H1 (cell line): ENCODE data around the gene ANKRD31. TPM values are rescaled to one million over a fixed set of nuclear protein-coding genes. Genes with fewer than 3 reads are reported as not detected.

Experiments
- CTCF ChIA-PET: fragments of 300-600 bp; sonication (Branson Sonifier 250); formaldehyde crosslinking; loops from one replicate; lab custom pipeline; 2021; ENCODE audit not compliant: partially characterized antibody; lab: Charles Lee
- POLR2A ChIA-PET: fragments of 300-600 bp; sonication (Branson Sonifier 250); formaldehyde crosslinking; loops from one replicate; lab custom pipeline; 2021; ENCODE audit warnings: inconsistent platforms; ENCODE audit not compliant: partially characterized antibody; lab: Charles Lee
- DNase-seq, 2 experiments: peaks; one replicate each; pipeline versions ENCODE4 v3.0.0 to v3.0.0-alpha.2; 2010 to 2022; ENCODE audit warnings: low spot score in 2 of 2, low read depth in 1 of 2, mixed read lengths in 1 of 2
- FAIRE-seq: peaks from 2 replicates; lab custom pipeline; 2011; peaks lifted over from hg19 to GRCh38; lab: Jason Lieb, UNC
- H2AFZ ChIP-seq: 2 replicates; pipeline ENCODE4 v1.8.1; 2012; ENCODE audit warnings: low read length, inconsistent platforms
- H2AK5ac ChIP-seq: 2 replicates; pipeline ENCODE4 v1.6.1; 2013; ENCODE audit warnings: low read depth, low read length
- H2BK120ac ChIP-seq: replicated peaks from 2 replicates; pipeline ENCODE3; 2013; ENCODE audit warnings: low read depth, low read length, inconsistent platforms
- H2BK12ac ChIP-seq: 2 replicates; pipeline ENCODE4 v1.6.1; 2013; ENCODE audit warnings: low read depth, low read length
- H2BK15ac ChIP-seq: 2 replicates; pipeline ENCODE4 v1.6.1; 2013; ENCODE audit warnings: low read length
- H2BK20ac ChIP-seq: 2 replicates; pipeline ENCODE4 v1.6.1; 2013; ENCODE audit warnings: low read length
- H2BK5ac ChIP-seq: 2 replicates; pipeline ENCODE4 v1.6.1; 2013; ENCODE audit warnings: low read depth, low read length
- H3K14ac ChIP-seq: 2 replicates; pipeline ENCODE4 v1.6.1; 2013; ENCODE audit warnings: inconsistent platforms; ENCODE audit not compliant: insufficient read length
- H3K18ac ChIP-seq: 2 replicates; pipeline ENCODE4 v1.6.1; 2013; ENCODE audit warnings: low read length; ENCODE audit errors: extremely low read depth
- H3K23ac ChIP-seq: 2 replicates; pipeline ENCODE4 v1.6.1; 2013; ENCODE audit warnings: inconsistent platforms; ENCODE audit not compliant: insufficient read length
- H3K23me2 ChIP-seq: 2 replicates; pipeline ENCODE4 v1.6.1; 2013; ENCODE audit warnings: low read depth, low read length
- H3K27ac ChIP-seq: 2 replicates; pipeline ENCODE4 v1.6.1; 2011; ENCODE audit warnings: low read depth, low read length, inconsistent platforms
- H3K27me3 ChIP-seq, 4 experiments: replicated peaks in 1 of 4; 1 replicate in 1 of 4; 2 replicates in 3 of 4; pipeline versions ENCODE4 v1.6.1 to v1.8.1; 2011 to 2013; ENCODE audit warnings: low read length in 3 of 4, mild to moderate bottlenecking in 3 of 4, inconsistent platforms in 2 of 4, mixed read lengths in 2 of 4, moderate library complexity in 1 of 4; ENCODE audit not compliant: control insufficient read depth in 3 of 4, insufficient read depth in 3 of 4; ENCODE audit errors: extremely low read depth in 1 of 4
- H3K36me3 ChIP-seq, 4 experiments: 2 replicates each; pipeline versions ENCODE4 v1.6.1 to v1.8.1; 2011 to 2013; ENCODE audit warnings: mild to moderate bottlenecking in 4 of 4, low read length in 3 of 4, moderate library complexity in 2 of 4, control low read depth in 1 of 4, inconsistent platforms in 1 of 4; ENCODE audit not compliant: insufficient read depth in 4 of 4, control insufficient read depth in 2 of 4
- H3K4ac ChIP-seq: replicated peaks from 2 replicates; pipeline ENCODE3; 2013; ENCODE audit warnings: low read length, low read depth, mixed read lengths, inconsistent platforms; ENCODE audit not compliant: insufficient read length
- H3K4me1 ChIP-seq, 4 experiments: replicated peaks in 1 of 4; 1 replicate in 1 of 4; 2 replicates in 3 of 4; pipeline versions ENCODE4 v1.6.1 to v1.8.1; 2011 to 2013; ENCODE audit warnings: low read length in 3 of 4, inconsistent platforms in 2 of 4, mixed read lengths in 1 of 4; ENCODE audit not compliant: insufficient read depth in 4 of 4, control insufficient read depth in 3 of 4
- H3K4me2 ChIP-seq, 2 experiments: 2 replicates each; pipeline versions ENCODE4 v1.6.1 to v1.8.1; 2011 to 2013; ENCODE audit warnings: low read depth in 2 of 2, low read length in 2 of 2, control low read depth in 1 of 2, inconsistent platforms in 1 of 2, mild to moderate bottlenecking in 1 of 2; ENCODE audit not compliant: insufficient read depth in 1 of 2
- H3K4me3 ChIP-seq, 4 experiments: fragments of 200-600, 300-600 bp in 1 of 4; sonication (generic), shearing (Covaris generic), sonication (Bioruptor Twin) in 1 of 4; 2 replicates each; pipeline versions ENCODE4 v1.5.1 to v1.8.1; 2011 to 2016; ENCODE audit warnings: low read length in 4 of 4, low read depth in 3 of 4, control low read depth in 2 of 4, inconsistent platforms in 2 of 4, mild to moderate bottlenecking in 2 of 4, mixed read lengths in 1 of 4, moderate library complexity in 1 of 4; ENCODE audit not compliant: insufficient read depth in 2 of 4; ENCODE audit errors: extremely low read depth in 1 of 4
- H3K56ac ChIP-seq: replicated peaks from 2 replicates; pipeline ENCODE3; 2013; ENCODE audit warnings: low read depth, mild to moderate bottlenecking, mixed read lengths, low read length, inconsistent platforms; ENCODE audit not compliant: insufficient read length
- H3K79me1 ChIP-seq: 2 replicates; pipeline ENCODE4 v1.6.1; 2013; ENCODE audit warnings: low read depth, low read length, control low read depth
- H3K79me2 ChIP-seq, 2 experiments: 2 replicates each; pipeline versions ENCODE4 v1.6.1 to v1.8.1; 2012 to 2013; ENCODE audit warnings: low read length in 2 of 2, mild to moderate bottlenecking in 2 of 2, inconsistent platforms in 1 of 2; ENCODE audit not compliant: insufficient read depth in 2 of 2, control insufficient read depth in 1 of 2
- H3K9ac ChIP-seq, 4 experiments: replicated peaks in 1 of 4; 1 replicate in 1 of 4; 2 replicates in 3 of 4; pipeline versions ENCODE4 v1.6.1 to v1.8.1; 2011 to 2013; ENCODE audit warnings: low read depth in 3 of 4, low read length in 3 of 4, control low read depth in 2 of 4, mild to moderate bottlenecking in 2 of 4, moderate library complexity in 2 of 4, inconsistent platforms in 1 of 4; ENCODE audit errors: extremely low read depth in 1 of 4
- H3K9me3 ChIP-seq, 2 experiments: 2 replicates each; pipeline versions ENCODE4 v1.6.1 to v1.8.1; 2012 to 2013; ENCODE audit warnings: mild to moderate bottlenecking in 2 of 2, moderate library complexity in 2 of 2, control low read depth in 1 of 2, inconsistent platforms in 1 of 2, low read depth in 1 of 2, low read length in 1 of 2, mixed read lengths in 1 of 2; ENCODE audit not compliant: insufficient read depth in 2 of 2
- H4K20me1 ChIP-seq, 2 experiments: replicated peaks in 1 of 2; 2 replicates each; pipeline versions ENCODE3 to v1.8.1; 2011 to 2013; ENCODE audit warnings: inconsistent platforms in 2 of 2, low read length in 2 of 2, mild to moderate bottlenecking in 1 of 2; ENCODE audit not compliant: insufficient read depth in 2 of 2, control insufficient read depth in 1 of 2
- H4K5ac ChIP-seq: 2 replicates; pipeline ENCODE4 v1.6.1; 2013; ENCODE audit warnings: low read length, low read depth, mixed read lengths, inconsistent platforms; ENCODE audit not compliant: insufficient read length
- H4K8ac ChIP-seq: 2 replicates; pipeline ENCODE4 v1.8.0; 2013; ENCODE audit warnings: mild to moderate bottlenecking, moderate library complexity, low read length, inconsistent platforms; ENCODE audit not compliant: insufficient read depth; ENCODE audit errors: extremely low read depth
- H4K91ac ChIP-seq: replicated peaks from 2 replicates; pipeline ENCODE3; 2013; ENCODE audit warnings: low read length, mixed read lengths, inconsistent platforms; ENCODE audit not compliant: insufficient read length
- BACH1 ChIP-seq: IDR thresholded peaks from 2 replicates; pipeline ENCODE4 v1.6.1; 2012; ENCODE audit warnings: low read length, improper control_type of control experiment
- BCL11A ChIP-seq, 2 experiments: IDR thresholded peaks; one replicate each; pipeline ENCODE4 v1.6.1; 2011; ENCODE audit warnings: low read depth in 2 of 2, low read length in 2 of 2, mild to moderate bottlenecking in 2 of 2
- CTCF ChIP-seq, 3 experiments: IDR thresholded peaks; 1 replicate in 2 of 3; 2 replicates in 1 of 3; pipeline versions ENCODE4 v1.5.1 to v1.6.1; 2011; ENCODE audit warnings: low read length in 3 of 3, mild to moderate bottlenecking in 3 of 3, inconsistent platforms in 2 of 3, low read depth in 1 of 3, moderate library complexity in 1 of 3; ENCODE audit not compliant: insufficient read depth in 1 of 3; ENCODE audit errors: control extremely low read depth in 1 of 3
- HDAC6 ChIP-seq: IDR thresholded peaks from one replicate; pipeline ENCODE4 v1.7.1; 2012; ENCODE audit warnings: low read depth, mild to moderate bottlenecking, inconsistent platforms, low read length, moderate library complexity
- RAD21 ChIP-seq, 2 experiments: IDR thresholded peaks in 1 of 2; conservative IDR thresholded peaks in 1 of 2; 2 replicates each; pipeline ENCODE4 v1.6.1; 2011; ENCODE audit warnings: low read depth in 2 of 2, low read length in 2 of 2, improper control_type of control experiment in 1 of 2, inconsistent platforms in 1 of 2, mild to moderate bottlenecking in 1 of 2, moderate library complexity in 1 of 2
- SP1 ChIP-seq: IDR thresholded peaks from 2 replicates; pipeline ENCODE4 v1.6.1; 2011; ENCODE audit warnings: low read depth, low read length
- SRF ChIP-seq: IDR thresholded peaks from 2 replicates; pipeline ENCODE4 v1.6.1; 2011; ENCODE audit warnings: mild to moderate bottlenecking, low read depth, low read length, moderate library complexity
- YY1 ChIP-seq: IDR thresholded peaks from 2 replicates; pipeline ENCODE4 v1.6.1; 2011; ENCODE audit warnings: low read depth, mild to moderate bottlenecking, low read length
- WGBS, 2 experiments: shearing (Covaris generic) in 1 of 2; methylation state at CpG; one replicate each; pipeline versions ENCODE4 v1.1.6 to v1.1.7; 2013 to 2015; ENCODE audit warnings: low lambda C conversion rate in 2 of 2, mixed read lengths in 2 of 2, inconsistent platforms in 1 of 2, low coverage in 1 of 2, missing lambda C conversion rate in 1 of 2; ENCODE audit not compliant: insufficient replicate concordance in 2 of 2, insufficient coverage in 1 of 2, insufficient read length in 1 of 2; ENCODE audit errors: extremely low coverage in 1 of 2, missing lambda C conversion rate in 1 of 2; 5-methylcytosine and 5-hydroxymethylcytosine counted together
- polyA plus RNA-seq, 7 experiments: library from polyadenylated mRNA; depleted of rRNA in 3 of 7; stranded (reverse) in 5 of 7; unstranded in 2 of 7; fragments of >200 nt in 5 of 7; fragments of 200-250 nt in 2 of 7; gene quantifications; 1 replicate in 5 of 7; 2 replicates in 1 of 7; 4 replicates in 1 of 7; pipeline versions ENCODE4 v1.2.1 to v1.2.3, GENCODE V29; 2011 to 2013; ENCODE audit warnings: missing spikeins in 2 of 7, mixed read lengths in 2 of 7
- total RNA-seq: library from RNA; stranded (reverse); fragmentation: NEBNext Ultra II Directional; extraction: Animal tissue kit (Norgen Biotek cat#: 25700); gene quantifications from 2 replicates; pipeline ENCODE4 v1.2.1, GENCODE V29; 2021

Gene ANKRD31
- total and polyA plus RNA-seq, 2 of the 8 experiments (the other 6 are each of a cell fraction or from before 2014, with no cell fraction given): 0.05 to 0.06 TPM

- H2BK15ac ChIP-seq: no peak overlapping the region
- peaks cover 4 to 16% of the 10 kb centered on the region in 2 experiments for H3K9me3 ChIP-seq
- H2BK5ac ChIP-seq: no peak overlapping the region
- H4K5ac ChIP-seq: no peak overlapping the region
- no peak overlapping the region for H4K8ac ChIP-seq
- TF ChIP-seq BCL11A (IDR thresholded peaks at IDR 0.05; ENCODE audit: low read depth in 2 of 2, low read length in 2 of 2): no peak
- no peak for TF ChIP-seq SP1
- peak; percentile 84 for TF ChIP-seq RAD21 (IDR thresholded peaks at IDR 0.05 in 1 of 2, conservative IDR thresholded peaks at IDR 0.05 in 1 of 2; ENCODE audit: low read depth in 2 of 2, low read length in 2 of 2)
- TF ChIP-seq YY1: no peak
- no peak for TF ChIP-seq HDAC6
- peak in 2 of 3 experiments; percentile 45 to 51; a peak in 2 of 4 replicates for TF ChIP-seq CTCF (IDR thresholded peaks at IDR 0.05; ENCODE audit: control extremely low read depth in 1 of 3, insufficient read depth in 1 of 3, low read depth in 1 of 3, low read length in 3 of 3)
- no peak for TF ChIP-seq SRF
- no peak for TF ChIP-seq BACH1
- TF ChIP-seq, all 59 proteins: peak for 2
- H3K56ac ChIP-seq: no peak overlapping the region
- peak overlapping the region; percentile 17; the same call in 1 of the 2 replicates for H2AFZ ChIP-seq
- no peaks in the 10 kb centered on the region for H3K79me2 ChIP-seq
- H3K27me3 ChIP-seq: no peaks in the 10 kb centered on the region
- CTCF ChIA-PET: interaction anchor here (0.8 to 3.7 kb wide), 15 partner anchors 13 to 258 kb away, joined by 3 to 19 read pairs (median 4); partner anchors contain the start of genes ANKRD31 and GCNT4
- H3K4ac ChIP-seq: no peak overlapping the region
- H3K4me2 ChIP-seq: no peak overlapping the region
- no peak overlapping the region for H3K23ac ChIP-seq
- H2BK120ac ChIP-seq: no peak overlapping the region
- no peak overlapping the region for H3K4me3 ChIP-seq
- no peak overlapping the region for H2BK20ac ChIP-seq
- no peak overlapping the region for H3K9ac ChIP-seq
- no peaks in the 10 kb centered on the region for H3K23me2 ChIP-seq
- H4K20me1 ChIP-seq: no peaks in the 10 kb centered on the region
- 61% methylated on average over 2 of the region's 2 CpGs; no CpG with 5 or more reads in 1 of the 2 experiments for WGBS, 2 experiments
- H3K36me3 ChIP-seq: no peaks in the 10 kb centered on the region
- FAIRE-seq: peak; percentile 42
- POLR2A ChIA-PET: no interaction called here
- no peak overlapping the region for H2AK5ac ChIP-seq
- no peak overlapping the region for H3K27ac ChIP-seq
- H2BK12ac ChIP-seq: no peak overlapping the region
- no peaks in the 10 kb centered on the region for H3K79me1 ChIP-seq
- no peaks in the 10 kb centered on the region for H3K4me1 ChIP-seq
- H4K91ac ChIP-seq: no peak overlapping the region
- no peak overlapping the region for H3K18ac ChIP-seq
- H3K14ac ChIP-seq: no peak overlapping the region
- no peak for DNase-seq
Observed at GRCh38 chr5:75265731-75266130, 29.1 kb upstream of the ANKRD31 start.
